GM10847 (cell line): ENCODE measurements around the gene STPG1.

Experiments
- POLR2A ChIP-seq: IDR thresholded peaks from 2 replicates; pipeline ENCODE4 v1.6.1; 2011; ENCODE audit not compliant: insufficient read length; ENCODE audit errors: extremely low read depth

Gene STPG1

GRCh38 chr1:24413350-24414163 is at the start of gene STPG1:
TSS of gene STPG1 (minus strand) at chr1:24413782. CDS start at chr1:24401388, 12,394 bp downstream.
- no peak for TF ChIP-seq POLR2A

- no peak for TF ChIP-seq POLR2A
Observed at GRCh38 chr1:24459551-24460266, 46.1 kb upstream of the STPG1 start.

GRCh38 chr1:24457866-24458265 is 44.3 kb upstream of the STPG1 start:
- TF ChIP-seq POLR2A, result no peak

- no peak for TF ChIP-seq POLR2A
Observed at GRCh38 chr1:24455272-24455671, 41.7 kb upstream of the STPG1 start.

- TF ChIP-seq POLR2A, result no peak
Observed at GRCh38 chr1:24454673-24455072, 41.1 kb upstream of the STPG1 start.

GRCh38 chr1:24452922-24453485 is 39.4 kb upstream of the STPG1 start:
- no peak for TF ChIP-seq POLR2A

GRCh38 chr1:24451746-24452145 is 38.2 kb upstream of the STPG1 start:
- TF ChIP-seq POLR2A, result no peak

GRCh38 chr1:24450857-24451397 is 37.3 kb upstream of the STPG1 start:
- TF ChIP-seq POLR2A, result no peak

- TF ChIP-seq POLR2A, result no peak
Observed at GRCh38 chr1:24450316-24450715, 36.7 kb upstream of the STPG1 start.

GRCh38 chr1:24443241-24443656 is 29.7 kb upstream of the STPG1 start:
- no peak for TF ChIP-seq POLR2A

GRCh38 chr1:24442764-24443163 is 29.2 kb upstream of the STPG1 start:
- no peak for TF ChIP-seq POLR2A

- no peak for TF ChIP-seq POLR2A
Observed at GRCh38 chr1:24441996-24442668, 28.6 kb upstream of the STPG1 start.

- no peak for TF ChIP-seq POLR2A
Observed at GRCh38 chr1:24441480-24441879, 27.9 kb upstream of the STPG1 start.

- TF ChIP-seq POLR2A, result no peak
Observed at GRCh38 chr1:24440436-24440835, 26.9 kb upstream of the STPG1 start.

GRCh38 chr1:24438423-24438901 is 24.9 kb upstream of the STPG1 start:
- no peak for TF ChIP-seq POLR2A
